ENCODE data around the gene MIOS. TPM values are rescaled to one million over a fixed set of nuclear protein-coding genes. Genes with fewer than 3 reads are reported as not detected.

Gene MIOS
- total RNA-seq, 4 donors from 2014 or later, result 8.4 to 41.9 (median 26.1) TPM

DNA sequence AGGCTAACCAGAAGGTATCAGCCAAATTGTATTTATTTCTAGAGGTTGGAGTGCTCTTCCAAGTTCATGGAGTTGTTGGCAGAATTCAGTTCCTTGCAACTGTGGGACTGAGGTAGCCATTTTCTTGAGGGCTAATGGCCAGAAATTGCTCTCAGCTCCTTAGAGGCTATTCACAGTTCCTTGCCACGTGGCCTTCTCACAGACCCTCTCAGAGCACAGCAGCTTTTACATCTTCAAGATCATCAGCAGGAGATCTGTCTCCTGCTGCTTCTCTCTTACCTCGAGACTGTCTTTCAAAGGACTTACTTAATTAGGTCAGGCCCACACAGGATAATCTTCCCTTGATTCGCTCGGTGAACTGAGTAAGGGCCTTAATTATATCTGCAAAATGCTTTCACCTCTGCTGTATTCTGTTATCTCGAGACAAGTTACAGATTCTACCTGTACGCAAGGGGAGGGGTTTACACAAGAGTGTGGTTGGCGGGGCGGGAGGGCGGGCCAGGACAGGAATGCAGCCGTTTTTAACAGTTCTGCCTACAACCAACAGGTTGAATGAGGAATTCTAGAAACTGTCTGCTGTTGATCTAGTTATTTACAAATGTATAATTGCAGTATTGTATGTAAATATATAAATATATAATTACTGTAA is 15.0 kb downstream of the MIOS start:
- in situ Hi-C loops (cut with MboI; ENCODE audit: low pct_ligation_motif_present in 1 of 4, low pct_unique_long_range_greater_than_20kb in 1 of 4, low sequenced_read_pairs in 3 of 4) (loop anchor here in 3 of 4 donors (25.0 kb wide), 1 partner anchor 631 kb away; no protein-coding TSS in a partner anchor), intact Hi-C loops (cut with DNase I; ENCODE audit: low total_unique reads) (no loop called here)
- H3K27me3 ChIP-seq, result no peaks in the 10 kb centered on the region
- no peak overlapping the region for H3K27ac ChIP-seq
- TF ChIP-seq POLR2A (IDR thresholded peaks at IDR 0.05), result no peak
- TF ChIP-seq, protein P1, sequence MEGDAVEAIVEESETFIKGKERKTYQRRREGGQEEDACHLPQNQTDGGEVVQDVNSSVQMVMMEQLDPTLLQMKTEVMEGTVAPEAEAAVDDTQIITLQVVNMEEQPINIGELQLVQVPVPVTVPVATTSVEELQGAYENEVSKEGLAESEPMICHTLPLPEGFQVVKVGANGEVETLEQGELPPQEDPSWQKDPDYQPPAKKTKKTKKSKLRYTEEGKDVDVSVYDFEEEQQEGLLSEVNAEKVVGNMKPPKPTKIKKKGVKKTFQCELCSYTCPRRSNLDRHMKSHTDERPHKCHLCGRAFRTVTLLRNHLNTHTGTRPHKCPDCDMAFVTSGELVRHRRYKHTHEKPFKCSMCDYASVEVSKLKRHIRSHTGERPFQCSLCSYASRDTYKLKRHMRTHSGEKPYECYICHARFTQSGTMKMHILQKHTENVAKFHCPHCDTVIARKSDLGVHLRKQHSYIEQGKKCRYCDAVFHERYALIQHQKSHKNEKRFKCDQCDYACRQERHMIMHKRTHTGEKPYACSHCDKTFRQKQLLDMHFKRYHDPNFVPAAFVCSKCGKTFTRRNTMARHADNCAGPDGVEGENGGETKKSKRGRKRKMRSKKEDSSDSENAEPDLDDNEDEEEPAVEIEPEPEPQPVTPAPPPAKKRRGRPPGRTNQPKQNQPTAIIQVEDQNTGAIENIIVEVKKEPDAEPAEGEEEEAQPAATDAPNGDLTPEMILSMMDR (IDR thresholded peaks at IDR 0.05), result no peak
- no peak for TF ChIP-seq POLR2AphosphoS5 (IDR thresholded peaks at IDR 0.05)
- no peak for TF ChIP-seq EP300 (IDR thresholded peaks at IDR 0.05; ENCODE audit: low read depth)
- H3K4me1 ChIP-seq, result peaks cover 0 to 3% (median 0%) of the 10 kb centered on the region in 4 donors
- no peak for DNase-seq
- H3K9me3 ChIP-seq, result no peaks in the 10 kb centered on the region
- WGBS, 2 donors (ENCODE audit: low coverage in 1 of 2), result 75 to 93% methylated on average over 2 to 10 of the region's 10 CpGs
- H3K36me3 ChIP-seq, result peaks cover 0 to 11% (median 3%) of the 10 kb centered on the region in 4 donors
- H3K4me3 ChIP-seq, result no peak overlapping the region

- Histone ChIP-seq H3K4me1 (peaks cover 0 to 3% (median 0%) of the 10 kb centered on the region in 4 donors), H3K27ac (no peak overlapping the region), H3K4me3 (no peak overlapping the region), H3K9me3 (no peaks in the 10 kb centered on the region), H3K27me3 (no peaks in the 10 kb centered on the region), H3K36me3 (peaks cover 0 to 11% (median 3%) of the 10 kb centered on the region in 4 donors)
- TF ChIP-seq, protein P1 (IDR thresholded peaks at IDR 0.05), result no peak
- TF ChIP-seq EP300 (IDR thresholded peaks at IDR 0.05; ENCODE audit: low read depth) (no peak), POLR2AphosphoS5 (IDR thresholded peaks at IDR 0.05) (no peak), POLR2A (IDR thresholded peaks at IDR 0.05) (no peak)
- in situ Hi-C loops (cut with MboI; ENCODE audit: low pct_ligation_motif_present in 1 of 4, low pct_unique_long_range_greater_than_20kb in 1 of 4, low sequenced_read_pairs in 3 of 4), result loop anchor here in 3 of 4 donors (25.0 kb wide), 1 partner anchor 630 kb away; no protein-coding TSS in a partner anchor
- intact Hi-C loops (cut with DNase I; ENCODE audit: low total_unique reads), result no loop called here
- no peak for DNase-seq
- WGBS, 2 donors (ENCODE audit: low coverage in 1 of 2), result 93 to 98% methylated on average over 1 of the region's 1 CpG
Measured at GRCh38 chr7:7582596-7582995, 15.9 kb downstream of the MIOS start.

DNA sequence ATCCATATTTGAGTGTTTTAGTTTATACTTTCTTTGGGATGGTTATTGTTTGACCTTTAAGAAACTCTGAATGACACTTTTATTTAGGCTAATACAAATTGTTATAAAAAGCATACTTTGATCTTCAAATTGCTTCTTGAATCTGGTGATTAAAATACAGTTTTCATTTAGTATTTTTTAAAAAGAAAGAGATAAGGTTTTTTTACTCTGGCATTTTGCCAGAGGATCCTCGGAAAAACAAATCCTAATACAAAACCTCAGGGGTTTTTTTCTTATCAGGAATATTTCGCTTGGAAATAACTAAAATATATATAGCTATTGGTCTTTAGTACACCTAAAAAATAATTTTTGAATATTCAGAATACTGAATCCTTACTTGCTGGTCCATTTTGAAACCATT is 17.0 kb downstream of the MIOS start:
- intact Hi-C loops (cut with DNase I; ENCODE audit: low total_unique reads) (no loop called here), in situ Hi-C loops (cut with MboI; ENCODE audit: low pct_ligation_motif_present in 1 of 4, low pct_unique_long_range_greater_than_20kb in 1 of 4, low sequenced_read_pairs in 3 of 4) (loop anchor here in 3 of 4 donors (25.0 kb wide), 1 partner anchor 629 kb away; no protein-coding TSS in a partner anchor)
- no peaks in the 10 kb centered on the region for H3K27me3 ChIP-seq
- 85 to 92% methylated on average over 2 of the region's 2 CpGs for WGBS, 2 donors (ENCODE audit: low coverage in 1 of 2)
- DNase-seq, result no peak
- H3K4me3 ChIP-seq, result no peak overlapping the region
- H3K27ac ChIP-seq, result no peak overlapping the region
- TF ChIP-seq POLR2AphosphoS5 (IDR thresholded peaks at IDR 0.05) (no peak), POLR2A (IDR thresholded peaks at IDR 0.05) (no peak), EP300 (IDR thresholded peaks at IDR 0.05; ENCODE audit: low read depth) (no peak)
- TF ChIP-seq, protein P1 (IDR thresholded peaks at IDR 0.05), result no peak
- peaks cover 0 to 3% (median 0%) of the 10 kb centered on the region in 4 donors for H3K4me1 ChIP-seq
- no peaks in the 10 kb centered on the region for H3K9me3 ChIP-seq
- peaks cover 0 to 11% (median 3%) of the 10 kb centered on the region in 4 donors for H3K36me3 ChIP-seq

DNA sequence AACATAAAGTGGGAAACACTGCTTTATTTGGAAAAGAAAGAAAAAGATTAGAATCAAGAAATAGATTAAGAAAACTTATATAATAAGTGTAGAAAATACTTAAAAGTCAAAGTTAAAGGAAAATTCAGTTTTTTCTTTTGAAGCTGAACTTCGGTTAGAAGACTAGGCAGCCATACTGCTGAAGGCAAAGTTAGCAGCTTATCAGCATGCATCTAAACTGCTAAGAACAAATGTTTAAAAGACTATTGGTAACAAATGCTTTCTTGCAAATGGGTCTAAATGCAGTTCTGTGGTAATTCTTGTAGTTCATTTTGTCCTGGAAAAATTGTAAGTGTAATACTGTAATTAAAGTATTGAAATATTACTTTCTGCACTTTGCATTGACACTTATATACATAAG is 18.0 kb downstream of the MIOS start:
- no peak overlapping the region for H3K4me3 ChIP-seq
- TF ChIP-seq POLR2A (IDR thresholded peaks at IDR 0.05) (no peak), POLR2AphosphoS5 (IDR thresholded peaks at IDR 0.05) (no peak), EP300 (IDR thresholded peaks at IDR 0.05; ENCODE audit: low read depth) (no peak)
- TF ChIP-seq, protein P1 (IDR thresholded peaks at IDR 0.05), result no peak
- peaks cover 0 to 7% (median 3%) of the 10 kb centered on the region in 4 donors for H3K36me3 ChIP-seq
- H3K27me3 ChIP-seq, result no peaks in the 10 kb centered on the region
- WGBS, 2 donors (ENCODE audit: low coverage in 1 of 2), result 80 to 92% methylated on average over 1 of the region's 1 CpG
- H3K27ac ChIP-seq, result no peak overlapping the region
- peaks cover 0 to 3% (median 0%) of the 10 kb centered on the region in 4 donors for H3K4me1 ChIP-seq
- no peak for DNase-seq
- H3K9me3 ChIP-seq, result no peaks in the 10 kb centered on the region
- in situ Hi-C loops (cut with MboI; ENCODE audit: low pct_ligation_motif_present in 1 of 4, low pct_unique_long_range_greater_than_20kb in 1 of 4, low sequenced_read_pairs in 3 of 4), result loop anchor here in 3 of 4 donors (25.0 kb wide), 1 partner anchor 628 kb away; no protein-coding TSS in a partner anchor
- intact Hi-C loops (cut with DNase I; ENCODE audit: low total_unique reads), result no loop called here
